Gastroesophageal sphincter (tissue), 3 donors: ENCODE results near the gene UPF2.

Source experiments
- CTCF ChIP-seq, 4 experiments: fragments of 200-600 bp in 2 of 4; fragments of 450-650 bp in 2 of 4; sonication (generic) in 1 of 4; IDR thresholded peaks; one replicate each; pipeline ENCODE4 v1.5.1; 2017 to 2019; ENCODE audit warnings: antibody characterized with exemption in 4 of 4, mild to moderate bottlenecking in 2 of 4, moderate library complexity in 2 of 4
- EP300 ChIP-seq: sonication (generic); formaldehyde crosslinking; IDR thresholded peaks from one replicate; pipeline ENCODE4 v1.6.1; 2017; ENCODE audit warnings: antibody characterized with exemption, mild to moderate bottlenecking
- POLR2A ChIP-seq, 2 donors: fragments of 450-650 bp; IDR thresholded peaks; one replicate each; pipeline ENCODE4 v1.6.1; 2017; ENCODE audit warnings: antibody characterized with exemption in 2 of 2, mild to moderate bottlenecking in 2 of 2, moderate library complexity in 1 of 2

DNA sequence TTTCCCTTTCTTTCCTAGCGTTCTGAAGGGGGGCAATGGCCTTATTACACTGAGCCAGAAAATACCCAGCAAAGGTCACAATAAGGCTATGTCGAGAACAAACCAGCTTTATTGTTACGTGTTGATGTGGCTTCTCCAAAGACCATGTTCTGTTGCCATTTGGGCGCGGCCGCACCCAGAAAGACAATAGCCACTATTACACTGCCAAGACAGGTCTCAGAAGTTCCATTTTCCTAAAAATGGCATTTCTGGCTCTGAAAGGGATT, 141.6 kb downstream of the UPF2 start:
- no peak for TF ChIP-seq EP300
- no peak for TF ChIP-seq CTCF (IDR thresholded peaks at IDR 0.05)
- no peak for TF ChIP-seq POLR2A (IDR thresholded peaks at IDR 0.05)
